Epithelial cell of esophagus (primary cell): ENCODE measurements around the gene AKAP13.

ENCODE experiments used
- DNase-seq: peaks from one replicate; pipeline ENCODE4 v3.0.0; 2010; ENCODE audit warnings: low read depth
- H3K4me3 ChIP-seq: 2 replicates; pipeline ENCODE4 v1.5.1; 2011; ENCODE audit warnings: mild to moderate bottlenecking, low read length, control low read depth
- CTCF ChIP-seq: IDR thresholded peaks from 2 replicates; pipeline ENCODE4 v1.5.1; 2011; ENCODE audit warnings: low read depth, mild to moderate bottlenecking, low read length, control low read depth, inconsistent platforms; ENCODE audit not compliant: insufficient read depth; ENCODE audit errors: missing control alignments

The AKAP13 gene

GRCh38 chr15:85681386-85681785 lies 301.0 kb downstream of the AKAP13 start:
- H3K4me3 ChIP-seq, result no peak overlapping the region
- DNase-seq, result no peak
- TF ChIP-seq CTCF, result no peak

- no peak for TF ChIP-seq CTCF
- H3K4me3 ChIP-seq, result no peak overlapping the region
- DNase-seq, result no peak
Observed at GRCh38 chr15:85684174-85684710, 303.8 kb downstream of the AKAP13 start.

- H3K4me3 ChIP-seq, result no peak overlapping the region
- TF ChIP-seq CTCF, result no peak
- no peak for DNase-seq
Observed at GRCh38 chr15:85685356-85685755, 305.0 kb downstream of the AKAP13 start.

DNA sequence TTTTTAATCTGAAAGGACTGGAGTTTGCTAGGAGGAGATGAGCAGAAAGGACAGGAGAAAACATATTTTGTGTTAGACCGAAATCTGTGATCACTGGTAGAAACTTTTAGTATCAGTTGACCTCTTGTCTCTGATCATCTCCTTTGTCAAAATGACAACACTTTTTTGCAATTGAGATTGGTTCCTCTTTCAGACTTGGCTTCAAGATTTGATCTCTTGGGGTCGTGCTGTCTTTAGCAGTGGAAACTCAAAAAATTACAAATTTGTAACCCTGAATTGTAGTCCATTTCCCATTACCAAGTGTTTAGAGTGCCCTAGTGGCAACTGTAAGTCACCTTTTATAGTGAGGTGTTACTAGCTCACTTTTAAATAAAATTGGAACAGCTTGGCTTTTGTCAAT lies 306.9 kb downstream of the AKAP13 start:
- DNase-seq, result no peak
- no peak overlapping the region for H3K4me3 ChIP-seq
- TF ChIP-seq CTCF, result no peak

GRCh38 chr15:85688711-85689110 lies 308.3 kb downstream of the AKAP13 start:
- no peak for DNase-seq
- no peak for TF ChIP-seq CTCF
- no peak overlapping the region for H3K4me3 ChIP-seq

GRCh38 chr15:85689729-85690128 lies 309.3 kb downstream of the AKAP13 start:
- no peak overlapping the region for H3K4me3 ChIP-seq
- no peak for DNase-seq
- no peak for TF ChIP-seq CTCF

DNA sequence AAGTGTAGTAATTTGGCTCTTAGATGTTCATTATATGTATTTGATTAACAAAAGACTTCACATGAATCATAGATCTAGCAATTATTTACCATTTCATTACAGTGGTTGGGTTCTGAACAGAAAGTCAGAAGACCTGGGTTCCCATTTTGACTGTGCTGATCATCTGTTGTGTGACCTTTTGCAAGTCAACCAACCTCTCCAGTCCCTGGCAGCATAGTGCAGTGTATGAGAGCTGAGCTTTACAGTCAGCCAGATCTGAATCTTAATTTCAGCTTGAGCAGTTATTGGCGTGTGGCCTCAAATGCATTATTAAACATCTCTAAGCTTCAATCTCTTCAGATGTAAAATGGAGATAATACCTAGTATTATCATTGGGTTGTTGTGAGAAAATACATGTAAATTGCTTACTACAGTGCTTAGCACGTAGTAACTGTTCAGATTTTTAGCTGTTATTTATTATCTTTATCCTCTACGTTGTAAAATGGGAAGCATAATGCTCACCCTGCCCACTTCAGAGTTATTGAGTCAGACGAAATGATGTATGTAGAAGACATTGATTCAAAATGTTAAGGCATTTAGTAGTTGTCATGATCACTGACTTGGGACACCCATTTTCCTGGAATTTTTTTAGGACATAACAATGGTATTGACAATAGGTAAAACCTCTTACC lies 310.3 kb downstream of the AKAP13 start:
- H3K4me3 ChIP-seq, result no peak overlapping the region
- DNase-seq, result no peak
- TF ChIP-seq CTCF, result no peak
